Effector memory CD4-positive, alpha-beta T cell (primary cell): ENCODE measurements around the gene CCL20.

Source experiments
- DNase-seq, 3 donors: peaks; one replicate each; pipeline ENCODE4 v3.0.0-alpha.2; 2020
- H3K27ac ChIP-seq: 2 replicates; pipeline ENCODE4 v1.7.0; 2013; ENCODE audit warnings: mild to moderate bottlenecking, low read length, moderate library complexity; ENCODE audit not compliant: insufficient read depth, poor library complexity, severe bottlenecking
- H3K27me3 ChIP-seq: replicated peaks from 2 replicates; pipeline ENCODE4 v1.7.0; 2013; ENCODE audit warnings: mild to moderate bottlenecking, low read length; ENCODE audit not compliant: insufficient read depth, control insufficient read depth, poor library complexity, severe bottlenecking
- H3K36me3 ChIP-seq: 2 replicates; pipeline ENCODE4 v1.7.0; 2013; ENCODE audit warnings: mild to moderate bottlenecking, low read length, moderate library complexity; ENCODE audit not compliant: control insufficient read depth, insufficient read depth
- H3K4me1 ChIP-seq: 2 replicates; pipeline ENCODE4 v1.7.0; 2013; ENCODE audit warnings: low read length, mild to moderate bottlenecking; ENCODE audit not compliant: control insufficient read depth, insufficient read depth, poor library complexity, severe bottlenecking
- H3K4me3 ChIP-seq: 2 replicates; pipeline ENCODE4 v1.7.0; 2013; ENCODE audit warnings: low read length, low read depth, mild to moderate bottlenecking; ENCODE audit not compliant: insufficient read depth, poor library complexity, severe bottlenecking
- H3K9me3 ChIP-seq: 2 replicates; pipeline ENCODE4 v1.7.0; 2013; ENCODE audit warnings: mild to moderate bottlenecking, low read length, moderate library complexity; ENCODE audit not compliant: control insufficient read depth

CCL20 gene

GRCh38 chr2:227802882-227803281 is 10.8 kb upstream of the CCL20 start:
- Histone ChIP-seq H3K4me3 (no peak overlapping the region), H3K27me3 (no peaks in the 10 kb centered on the region), H3K4me1 (no peaks in the 10 kb centered on the region), H3K27ac (no peak overlapping the region), H3K9me3 (no peaks in the 10 kb centered on the region), H3K36me3 (no peaks in the 10 kb centered on the region)
- no peak for DNase-seq

GRCh38 chr2:227804975-227805374 is 8.7 kb upstream of the CCL20 start:
- H3K36me3 ChIP-seq: no peaks in the 10 kb centered on the region
- H3K27me3 ChIP-seq: no peaks in the 10 kb centered on the region
- no peak for DNase-seq
- H3K9me3 ChIP-seq: no peaks in the 10 kb centered on the region
- no peaks in the 10 kb centered on the region for H3K4me1 ChIP-seq
- H3K27ac ChIP-seq: peak overlapping the region; percentile 38
- H3K4me3 ChIP-seq: no peak overlapping the region

GRCh38 chr2:227805578-227805977 is 8.1 kb upstream of the CCL20 start:
- no peaks in the 10 kb centered on the region for H3K27me3 ChIP-seq
- no peaks in the 10 kb centered on the region for H3K4me1 ChIP-seq
- H3K9me3 ChIP-seq: no peaks in the 10 kb centered on the region
- H3K36me3 ChIP-seq: no peaks in the 10 kb centered on the region
- peak; percentile 40 to 50 (median 49) for DNase-seq
- H3K27ac ChIP-seq: peak overlapping the region; percentile 76
- H3K4me3 ChIP-seq: no peak overlapping the region

GRCh38 chr2:227808936-227809335 is 4.7 kb upstream of the CCL20 start:
- H3K4me1 ChIP-seq: no peaks in the 10 kb centered on the region
- H3K36me3 ChIP-seq: no peaks in the 10 kb centered on the region
- H3K27ac ChIP-seq: no peak overlapping the region
- no peak for DNase-seq
- H3K9me3 ChIP-seq: no peaks in the 10 kb centered on the region
- H3K4me3 ChIP-seq: no peak overlapping the region
- H3K27me3 ChIP-seq: no peaks in the 10 kb centered on the region

- no peaks in the 10 kb centered on the region for H3K27me3 ChIP-seq
- DNase-seq: no peak
- H3K9me3 ChIP-seq: no peaks in the 10 kb centered on the region
- no peaks in the 10 kb centered on the region for H3K4me1 ChIP-seq
- peak overlapping the region; percentile 25 for H3K27ac ChIP-seq
- H3K4me3 ChIP-seq: no peak overlapping the region
- H3K36me3 ChIP-seq: no peaks in the 10 kb centered on the region
These were observed 1.6 kb upstream of the CCL20 start for GRCh38 chr2:227812001-227812400.

- Histone ChIP-seq H3K9me3 (no peaks in the 10 kb centered on the region), H3K36me3 (no peaks in the 10 kb centered on the region), H3K4me1 (no peaks in the 10 kb centered on the region), H3K27ac (peak overlapping the region; percentile 50), H3K4me3 (no peak overlapping the region), H3K27me3 (no peaks in the 10 kb centered on the region)
- no peak for DNase-seq
These were observed 447 bp upstream of the CCL20 start for GRCh38 chr2:227813229-227813561.

GRCh38 chr2:227815066-227815465 is 1.4 kb downstream of the CCL20 start:
- H3K4me1 ChIP-seq: no peaks in the 10 kb centered on the region
- H3K27ac ChIP-seq: peak overlapping the region; percentile 50
- no peak for DNase-seq
- H3K27me3 ChIP-seq: no peaks in the 10 kb centered on the region
- no peak overlapping the region for H3K4me3 ChIP-seq
- no peaks in the 10 kb centered on the region for H3K36me3 ChIP-seq
- no peaks in the 10 kb centered on the region for H3K9me3 ChIP-seq

- H3K27ac ChIP-seq: no peak overlapping the region
- no peak overlapping the region for H3K4me3 ChIP-seq
- H3K4me1 ChIP-seq: no peaks in the 10 kb centered on the region
- no peaks in the 10 kb centered on the region for H3K27me3 ChIP-seq
- no peaks in the 10 kb centered on the region for H3K9me3 ChIP-seq
- no peaks in the 10 kb centered on the region for H3K36me3 ChIP-seq
- no peak for DNase-seq
These were observed 3.1 kb downstream of the CCL20 start for GRCh38 chr2:227816507-227817294.

- no peak overlapping the region for H3K4me3 ChIP-seq
These were observed 3.7 kb downstream of the CCL20 start for GRCh38 chr2:227817336-227817735.

GRCh38 chr2:227817850-227818674 is 4.4 kb downstream of the CCL20 start:
- Histone ChIP-seq H3K4me3 (no peak overlapping the region), H3K36me3 (no peaks in the 10 kb centered on the region), H3K27ac (peak overlapping the region; percentile 49), H3K4me1 (no peaks in the 10 kb centered on the region), H3K9me3 (no peaks in the 10 kb centered on the region), H3K27me3 (no peaks in the 10 kb centered on the region)
- DNase-seq: peak; percentile 65 to 79 (median 65)

More at GRCh38 chr2:227817336-227817735, 3.7 kb downstream of the CCL20 start:
- no peaks in the 10 kb centered on the region for H3K9me3 ChIP-seq
- no peaks in the 10 kb centered on the region for H3K4me1 ChIP-seq
- DNase-seq: no peak
- H3K27me3 ChIP-seq: no peaks in the 10 kb centered on the region
- H3K36me3 ChIP-seq: no peaks in the 10 kb centered on the region
- peak overlapping the region; percentile 49 for H3K27ac ChIP-seq
